GM23338 (cell line): ENCODE data around the gene RAD21L1. TPM values are rescaled to one million over a fixed set of nuclear protein-coding genes. Genes with fewer than 3 reads are reported as not detected.

Experiments
- ATAC-seq: fragments of 200-7000 bp; cut with Tn5 transposase; 3 replicates; pipeline ENCODE4 v1.9.1; 2020
- DNase-seq: peaks from one replicate; pipeline ENCODE4 v3.0.0-alpha.2; 2015; ENCODE audit warnings: low spot score
- H2AFZ ChIP-seq: fragments of 200-600 bp; sonication (generic); 2 replicates; pipeline ENCODE4 v1.8.0; 2016; ENCODE audit warnings: antibody characterized with exemption, mild to moderate bottlenecking, moderate library complexity
- H3F3A ChIP-seq: fragments of 200-600 bp; sonication (generic); replicated peaks from 2 replicates; pipeline ENCODE4 v1.8.0; 2017; ENCODE audit warnings: antibody characterized with exemption, mixed run types, low read depth
- H3K27ac ChIP-seq: fragments of 200-600 bp; sonication (generic); 2 replicates; pipeline ENCODE4 v1.6.1; 2016; ENCODE audit warnings: low read depth
- H3K27me3 ChIP-seq: fragments of 200-600 bp; sonication (generic); 2 replicates; pipeline ENCODE4 v1.8.0; 2016; ENCODE audit warnings: mild to moderate bottlenecking, mixed run types, moderate library complexity; ENCODE audit not compliant: insufficient read depth
- H3K36me3 ChIP-seq: fragments of 200-600 bp; sonication (generic); 2 replicates; pipeline ENCODE4 v1.8.0; 2016; ENCODE audit warnings: mild to moderate bottlenecking; ENCODE audit not compliant: insufficient read depth
- H3K4me1 ChIP-seq: fragments of 200-600 bp; sonication (generic); 2 replicates; pipeline ENCODE4 v1.8.0; 2016; ENCODE audit warnings: mild to moderate bottlenecking, moderate library complexity; ENCODE audit not compliant: insufficient read depth
- H3K4me2 ChIP-seq: fragments of 200-600 bp; sonication (generic); 2 replicates; pipeline ENCODE4 v1.7.1; 2017; ENCODE audit warnings: mixed run types
- H3K4me3 ChIP-seq: fragments of 200-600 bp; sonication (generic); 2 replicates; pipeline ENCODE4 v1.6.1; 2016; ENCODE audit warnings: mixed run types
- H3K79me2 ChIP-seq: fragments of 200-600 bp; sonication (generic); replicated peaks from 2 replicates; pipeline ENCODE4 v1.8.0; 2017; ENCODE audit warnings: mild to moderate bottlenecking; ENCODE audit not compliant: insufficient read depth
- H3K9me2 ChIP-seq: fragments of 200-600 bp; sonication (generic); 2 replicates; pipeline ENCODE4 v1.8.0; 2017; ENCODE audit not compliant: insufficient read depth
- H4K20me1 ChIP-seq: fragments of 200-600 bp; sonication (generic); replicated peaks from 2 replicates; pipeline ENCODE4 v1.8.0; 2017; ENCODE audit warnings: mild to moderate bottlenecking; ENCODE audit not compliant: insufficient read depth
- H3K27ac Mint-ChIP-seq: 2 replicates; pipeline ENCODE4 v1.8.0; 2020; ENCODE audit warnings: inconsistent platforms, mild to moderate bottlenecking, moderate library complexity, mixed read lengths
- H3K27me3 Mint-ChIP-seq: 3 replicates; pipeline ENCODE4 v1.8.0; 2022; ENCODE audit warnings: low read depth, mild to moderate bottlenecking, moderate library complexity, mixed read lengths, inconsistent platforms; ENCODE audit not compliant: insufficient read depth, poor library complexity
- H3K36me3 Mint-ChIP-seq: 3 replicates; pipeline ENCODE4 v1.8.0; 2021; ENCODE audit warnings: low read depth, mild to moderate bottlenecking, inconsistent platforms, moderate library complexity, mixed read lengths
- H3K4me1 Mint-ChIP-seq: 3 replicates; pipeline ENCODE4 v1.8.0; 2020; ENCODE audit warnings: mild to moderate bottlenecking, inconsistent platforms, mixed read lengths
- H3K4me3 Mint-ChIP-seq: 3 replicates; pipeline ENCODE4 v1.8.0; 2021; ENCODE audit warnings: moderate library complexity, mild to moderate bottlenecking, inconsistent platforms, mixed read lengths
- H3K9me3 Mint-ChIP-seq: 3 replicates; pipeline ENCODE4 v1.8.0; 2020; ENCODE audit warnings: moderate library complexity, mild to moderate bottlenecking, inconsistent platforms, mixed read lengths
- CREB1 ChIP-seq: fragments of 250-450 bp; sonication (Bioruptor Pico); IDR thresholded peaks from 2 replicates; pipeline ENCODE4 v1.5.0; 2020; ENCODE audit warnings: low read depth, mild to moderate bottlenecking, moderate library complexity
- ETS1 ChIP-seq: IDR thresholded peaks from 2 replicates; pipeline ENCODE4 v1.6.1; 2016; ENCODE audit warnings: antibody characterized with exemption
- EZH2 ChIP-seq: fragments of 200-600 bp; sonication (generic); IDR thresholded peaks from one replicate; pipeline ENCODE4 v1.8.0; 2017; ENCODE audit warnings: antibody characterized with exemption, mild to moderate bottlenecking, low read depth; ENCODE audit not compliant: unreplicated experiment
- JUNB ChIP-seq: IDR thresholded peaks from one replicate; pipeline ENCODE4 v1.6.1; 2016; ENCODE audit warnings: antibody characterized with exemption; ENCODE audit not compliant: unreplicated experiment
- NANOG ChIP-seq: IDR thresholded peaks from 2 replicates; pipeline ENCODE4 v1.6.1; 2016; ENCODE audit warnings: antibody characterized with exemption, borderline replicate concordance
- POLR2AphosphoS5 ChIP-seq: IDR thresholded peaks from 2 replicates; pipeline ENCODE4 v1.6.1; 2016; ENCODE audit warnings: antibody characterized with exemption, low read depth
- ZNF114 ChIP-seq: fragments of 250-450 bp; sonication (Bioruptor Pico); IDR thresholded peaks from 2 replicates; pipeline ENCODE4 v1.5.0; 2020; ENCODE audit warnings: mild to moderate bottlenecking, moderate library complexity
- ZNF331 ChIP-seq: fragments of 250-450 bp; sonication (Bioruptor Pico); IDR thresholded peaks from 2 replicates; pipeline ENCODE4 v1.5.0; 2020; ENCODE audit warnings: low read depth, mild to moderate bottlenecking, moderate library complexity
- polyA plus RNA-seq: library from polyadenylated mRNA; unstranded; fragments of >200 nt; fragmentation: Nextera tagmentation; extraction: Ambion mirVana; gene quantifications from 2 replicates; pipeline ENCODE4 v1.2.1, GENCODE V29; 2016
- total RNA-seq: library from RNA; depleted of rRNA; stranded (reverse); fragments of >200 nt; shearing (Covaris generic); gene quantifications from 2 replicates; pipeline ENCODE4 v1.2.3, GENCODE V29; 2014
- TF ChIP-seq, protein P1 (sequence below), 2 experiments: fragments of 200-600 bp in 1 of 2; sonication (generic) in 1 of 2; conservative IDR thresholded peaks; 2 replicates each; pipeline versions ENCODE4 v1.5.1 to v1.6.1; 2016 to 2017; ENCODE audit warnings: antibody characterized with exemption in 2 of 2, low read depth in 2 of 2, mild to moderate bottlenecking in 2 of 2, moderate library complexity in 1 of 2
- TF ChIP-seq, protein P2 (sequence below): fragments of 250-450 bp; sonication (Bioruptor Pico); IDR thresholded peaks from 2 replicates; pipeline ENCODE4 v1.5.0; 2020; ENCODE audit warnings: mild to moderate bottlenecking, moderate library complexity

The RAD21L1 gene
- total and polyA plus RNA-seq, 2 experiments from 2014 or later: 0.10 to 0.95 TPM

DNA sequence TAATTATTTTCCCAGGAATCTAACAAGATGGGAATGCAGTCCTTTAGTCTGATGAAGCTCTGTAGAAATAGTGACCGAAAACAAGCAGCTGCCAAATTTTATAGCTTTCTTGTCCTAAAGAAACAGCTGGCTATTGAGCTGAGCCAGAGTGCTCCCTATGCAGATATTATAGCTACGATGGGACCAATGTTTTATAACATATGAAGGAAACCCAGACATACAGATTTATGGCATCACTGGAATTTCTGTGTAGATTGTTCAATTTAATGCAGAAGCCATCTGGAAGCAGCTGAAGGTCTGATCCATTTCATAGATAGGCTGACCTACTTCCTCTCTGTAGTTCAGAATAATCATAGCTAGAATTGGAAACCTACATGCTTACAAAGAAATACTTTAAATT is 28.4 kb downstream of the RAD21L1 start (continued):
- TF ChIP-seq, protein P1, sequence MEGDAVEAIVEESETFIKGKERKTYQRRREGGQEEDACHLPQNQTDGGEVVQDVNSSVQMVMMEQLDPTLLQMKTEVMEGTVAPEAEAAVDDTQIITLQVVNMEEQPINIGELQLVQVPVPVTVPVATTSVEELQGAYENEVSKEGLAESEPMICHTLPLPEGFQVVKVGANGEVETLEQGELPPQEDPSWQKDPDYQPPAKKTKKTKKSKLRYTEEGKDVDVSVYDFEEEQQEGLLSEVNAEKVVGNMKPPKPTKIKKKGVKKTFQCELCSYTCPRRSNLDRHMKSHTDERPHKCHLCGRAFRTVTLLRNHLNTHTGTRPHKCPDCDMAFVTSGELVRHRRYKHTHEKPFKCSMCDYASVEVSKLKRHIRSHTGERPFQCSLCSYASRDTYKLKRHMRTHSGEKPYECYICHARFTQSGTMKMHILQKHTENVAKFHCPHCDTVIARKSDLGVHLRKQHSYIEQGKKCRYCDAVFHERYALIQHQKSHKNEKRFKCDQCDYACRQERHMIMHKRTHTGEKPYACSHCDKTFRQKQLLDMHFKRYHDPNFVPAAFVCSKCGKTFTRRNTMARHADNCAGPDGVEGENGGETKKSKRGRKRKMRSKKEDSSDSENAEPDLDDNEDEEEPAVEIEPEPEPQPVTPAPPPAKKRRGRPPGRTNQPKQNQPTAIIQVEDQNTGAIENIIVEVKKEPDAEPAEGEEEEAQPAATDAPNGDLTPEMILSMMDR (conservative IDR thresholded peaks at IDR 0.05; ENCODE audit: low read depth in 2 of 2): no peak
- TF ChIP-seq JUNB (no peak), POLR2AphosphoS5 (no peak)
- TF ChIP-seq, protein P2, sequence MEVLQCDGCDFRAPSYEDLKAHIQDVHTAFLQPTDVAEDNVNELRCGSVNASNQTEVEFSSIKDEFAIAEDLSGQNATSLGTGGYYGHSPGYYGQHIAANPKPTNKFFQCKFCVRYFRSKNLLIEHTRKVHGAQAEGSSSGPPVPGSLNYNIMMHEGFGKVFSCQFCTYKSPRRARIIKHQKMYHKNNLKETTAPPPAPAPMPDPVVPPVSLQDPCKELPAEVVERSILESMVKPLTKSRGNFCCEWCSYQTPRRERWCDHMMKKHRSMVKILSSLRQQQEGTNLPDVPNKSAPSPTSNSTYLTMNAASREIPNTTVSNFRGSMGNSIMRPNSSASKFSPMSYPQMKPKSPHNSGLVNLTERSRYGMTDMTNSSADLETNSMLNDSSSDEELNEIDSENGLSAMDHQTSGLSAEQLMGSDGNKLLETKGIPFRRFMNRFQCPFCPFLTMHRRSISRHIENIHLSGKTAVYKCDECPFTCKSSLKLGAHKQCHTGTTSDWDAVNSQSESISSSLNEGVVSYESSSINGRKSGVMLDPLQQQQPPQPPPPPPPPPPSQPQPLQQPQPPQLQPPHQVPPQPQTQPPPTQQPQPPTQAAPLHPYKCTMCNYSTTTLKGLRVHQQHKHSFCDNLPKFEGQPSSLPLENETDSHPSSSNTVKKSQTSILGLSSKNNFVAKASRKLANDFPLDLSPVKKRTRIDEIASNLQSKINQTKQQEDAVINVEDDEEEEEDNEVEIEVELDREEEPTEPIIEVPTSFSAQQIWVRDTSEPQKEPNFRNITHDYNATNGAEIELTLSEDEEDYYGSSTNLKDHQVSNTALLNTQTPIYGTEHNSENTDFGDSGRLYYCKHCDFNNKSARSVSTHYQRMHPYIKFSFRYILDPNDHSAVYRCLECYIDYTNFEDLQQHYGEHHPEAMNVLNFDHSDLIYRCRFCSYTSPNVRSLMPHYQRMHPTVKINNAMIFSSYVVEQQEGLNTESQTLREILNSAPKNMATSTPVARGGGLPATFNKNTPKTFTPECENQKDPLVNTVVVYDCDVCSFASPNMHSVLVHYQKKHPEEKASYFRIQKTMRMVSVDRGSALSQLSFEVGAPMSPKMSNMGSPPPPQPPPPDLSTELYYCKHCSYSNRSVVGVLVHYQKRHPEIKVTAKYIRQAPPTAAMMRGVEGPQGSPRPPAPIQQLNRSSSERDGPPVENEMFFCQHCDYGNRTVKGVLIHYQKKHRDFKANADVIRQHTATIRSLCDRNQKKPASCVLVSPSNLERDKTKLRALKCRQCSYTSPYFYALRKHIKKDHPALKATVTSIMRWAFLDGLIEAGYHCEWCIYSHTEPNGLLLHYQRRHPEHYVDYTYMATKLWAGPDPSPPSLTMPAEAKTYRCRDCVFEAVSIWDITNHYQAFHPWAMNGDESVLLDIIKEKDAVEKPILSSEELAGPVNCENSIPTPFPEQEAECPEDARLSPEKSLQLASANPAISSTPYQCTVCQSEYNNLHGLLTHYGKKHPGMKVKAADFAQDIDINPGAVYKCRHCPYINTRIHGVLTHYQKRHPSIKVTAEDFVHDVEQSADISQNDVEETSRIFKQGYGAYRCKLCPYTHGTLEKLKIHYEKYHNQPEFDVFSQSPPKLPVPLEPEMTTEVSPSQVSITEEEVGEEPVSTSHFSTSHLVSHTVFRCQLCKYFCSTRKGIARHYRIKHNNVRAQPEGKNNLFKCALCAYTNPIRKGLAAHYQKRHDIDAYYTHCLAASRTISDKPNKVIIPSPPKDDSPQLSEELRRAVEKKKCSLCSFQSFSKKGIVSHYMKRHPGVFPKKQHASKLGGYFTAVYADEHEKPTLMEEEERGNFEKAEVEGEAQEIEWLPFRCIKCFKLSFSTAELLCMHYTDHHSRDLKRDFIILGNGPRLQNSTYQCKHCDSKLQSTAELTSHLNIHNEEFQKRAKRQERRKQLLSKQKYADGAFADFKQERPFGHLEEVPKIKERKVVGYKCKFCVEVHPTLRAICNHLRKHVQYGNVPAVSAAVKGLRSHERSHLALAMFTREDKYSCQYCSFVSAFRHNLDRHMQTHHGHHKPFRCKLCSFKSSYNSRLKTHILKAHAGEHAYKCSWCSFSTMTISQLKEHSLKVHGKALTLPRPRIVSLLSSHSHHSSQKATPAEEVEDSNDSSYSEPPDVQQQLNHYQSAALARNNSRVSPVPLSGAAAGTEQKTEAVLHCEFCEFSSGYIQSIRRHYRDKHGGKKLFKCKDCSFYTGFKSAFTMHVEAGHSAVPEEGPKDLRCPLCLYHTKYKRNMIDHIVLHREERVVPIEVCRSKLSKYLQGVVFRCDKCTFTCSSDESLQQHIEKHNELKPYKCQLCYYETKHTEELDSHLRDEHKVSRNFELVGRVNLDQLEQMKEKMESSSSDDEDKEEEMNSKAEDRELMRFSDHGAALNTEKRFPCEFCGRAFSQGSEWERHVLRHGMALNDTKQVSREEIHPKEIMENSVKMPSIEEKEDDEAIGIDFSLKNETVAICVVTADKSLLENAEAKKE (CRISPR knock-in tag): no peak

DNA sequence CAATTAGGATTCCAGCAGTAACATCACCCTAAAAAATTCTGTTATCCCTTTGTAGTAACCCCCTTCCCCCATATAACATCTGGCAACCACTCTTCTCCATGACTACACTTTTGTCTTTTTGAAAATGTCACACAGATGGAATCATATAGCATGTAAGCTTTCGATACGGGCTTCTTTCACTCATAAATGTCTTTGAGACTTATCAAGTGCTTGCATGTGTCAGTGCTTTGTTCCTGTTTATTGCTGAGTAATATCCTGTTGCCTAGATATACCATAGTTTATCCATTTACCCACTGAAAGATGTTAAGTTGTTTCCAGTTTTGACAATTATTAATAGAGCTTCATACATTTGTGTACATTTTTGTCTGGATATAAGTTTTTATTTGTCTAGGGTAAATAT is 29.8 kb downstream of the RAD21L1 start:
- no peak overlapping the region for H3K4me3 Mint-ChIP-seq
- Histone ChIP-seq H3K27me3 (0 out of 2 replicates have a peak, but pooled peaks cover 4% of the 10 kb centered on the region), H2AFZ (no peak overlapping the region), H3K36me3 (no peaks in the 10 kb centered on the region), H3K4me2 (no peak overlapping the region), H3K4me1 (no peaks in the 10 kb centered on the region), H4K20me1 (no peaks in the 10 kb centered on the region), H3K9me2 (no peaks in the 10 kb centered on the region), H3F3A (no peaks in the 10 kb centered on the region), H3K27ac (no peak overlapping the region), H3K79me2 (no peaks in the 10 kb centered on the region), H3K4me3 (no peak overlapping the region)
- H3K4me1 Mint-ChIP-seq: no peaks in the 10 kb centered on the region
- H3K9me3 Mint-ChIP-seq: peaks cover 3% of the 10 kb centered on the region; the same call in 2 of the 3 replicates
- H3K27ac Mint-ChIP-seq: no peak overlapping the region
- H3K27me3 Mint-ChIP-seq: no peaks in the 10 kb centered on the region
- DNase-seq (no peak), ATAC-seq (no peak)
- no peaks in the 10 kb centered on the region for H3K36me3 Mint-ChIP-seq
- no peak for TF ChIP-seq NANOG
- no peak for TF ChIP-seq CREB1 (CRISPR knock-in tag)
- TF ChIP-seq ZNF114 (CRISPR knock-in tag): no peak
- TF ChIP-seq POLR2AphosphoS5: no peak
- no peak for TF ChIP-seq ZNF331 (CRISPR knock-in tag)
- no peak for TF ChIP-seq ETS1
- TF ChIP-seq EZH2: no peak
- TF ChIP-seq, protein P1 (conservative IDR thresholded peaks at IDR 0.05; ENCODE audit: low read depth in 2 of 2): no peak
